ENCODE results near the gene LACC1.

The LACC1 gene

DNA sequence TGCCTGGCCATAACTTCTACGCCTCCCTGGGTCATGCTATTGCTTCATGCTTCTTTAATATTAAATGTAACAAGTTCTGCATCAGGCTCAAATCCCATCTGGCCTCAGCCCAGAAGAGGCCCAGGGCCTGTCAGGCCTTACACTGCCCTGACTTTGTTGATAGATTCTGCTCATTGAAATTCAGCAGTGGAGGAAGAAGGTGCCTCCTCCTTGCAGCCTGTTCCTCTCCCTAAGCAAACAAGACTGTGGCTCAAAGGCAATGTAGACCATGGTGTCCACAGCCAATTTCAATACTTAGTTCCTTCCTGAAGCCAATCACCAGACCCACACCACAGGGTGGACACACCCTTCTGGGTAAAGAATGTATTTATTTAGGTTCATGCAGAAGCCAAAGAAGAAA lies 59.4 kb downstream of the LACC1 start:
- in situ Hi-C loops (cut with MboI; ENCODE audit: low sequenced_read_pairs), result no loop called here

DNA sequence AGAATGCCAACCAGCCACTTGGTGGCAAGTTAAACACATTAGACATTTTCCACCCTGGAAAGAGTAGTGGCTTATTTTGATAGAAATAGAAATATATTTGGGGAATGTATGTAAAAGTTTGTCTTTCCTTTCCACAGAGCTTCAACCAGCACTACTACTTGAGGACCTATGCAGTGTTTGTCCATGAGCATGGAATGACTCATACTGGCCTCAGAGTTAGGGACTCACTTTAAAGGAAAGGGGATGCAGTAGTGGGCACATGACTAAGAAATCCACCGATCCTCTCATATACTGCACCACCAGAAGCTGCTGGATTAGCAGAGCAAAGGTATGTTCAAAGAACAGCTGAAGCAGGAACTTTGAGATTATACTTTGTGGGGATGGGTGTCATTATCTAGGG lies 62.6 kb downstream of the LACC1 start:
- in situ Hi-C loops (cut with MboI; ENCODE audit: low sequenced_read_pairs), result no loop called here
